Pericardium fibroblast (primary cell): ENCODE results near the gene LHX1. TPM values are rescaled to one million over a fixed set of nuclear protein-coding genes. Genes with fewer than 3 reads are reported as not detected.

Source experiments
- total RNA-seq: library from RNA; depleted of rRNA; stranded (reverse); fragments of >200 nt; gene quantifications from 2 replicates; pipeline ENCODE4 v1.2.3, GENCODE V29; 2015

Gene LHX1
- total RNA-seq = not detected in 2 replicates

DNA sequence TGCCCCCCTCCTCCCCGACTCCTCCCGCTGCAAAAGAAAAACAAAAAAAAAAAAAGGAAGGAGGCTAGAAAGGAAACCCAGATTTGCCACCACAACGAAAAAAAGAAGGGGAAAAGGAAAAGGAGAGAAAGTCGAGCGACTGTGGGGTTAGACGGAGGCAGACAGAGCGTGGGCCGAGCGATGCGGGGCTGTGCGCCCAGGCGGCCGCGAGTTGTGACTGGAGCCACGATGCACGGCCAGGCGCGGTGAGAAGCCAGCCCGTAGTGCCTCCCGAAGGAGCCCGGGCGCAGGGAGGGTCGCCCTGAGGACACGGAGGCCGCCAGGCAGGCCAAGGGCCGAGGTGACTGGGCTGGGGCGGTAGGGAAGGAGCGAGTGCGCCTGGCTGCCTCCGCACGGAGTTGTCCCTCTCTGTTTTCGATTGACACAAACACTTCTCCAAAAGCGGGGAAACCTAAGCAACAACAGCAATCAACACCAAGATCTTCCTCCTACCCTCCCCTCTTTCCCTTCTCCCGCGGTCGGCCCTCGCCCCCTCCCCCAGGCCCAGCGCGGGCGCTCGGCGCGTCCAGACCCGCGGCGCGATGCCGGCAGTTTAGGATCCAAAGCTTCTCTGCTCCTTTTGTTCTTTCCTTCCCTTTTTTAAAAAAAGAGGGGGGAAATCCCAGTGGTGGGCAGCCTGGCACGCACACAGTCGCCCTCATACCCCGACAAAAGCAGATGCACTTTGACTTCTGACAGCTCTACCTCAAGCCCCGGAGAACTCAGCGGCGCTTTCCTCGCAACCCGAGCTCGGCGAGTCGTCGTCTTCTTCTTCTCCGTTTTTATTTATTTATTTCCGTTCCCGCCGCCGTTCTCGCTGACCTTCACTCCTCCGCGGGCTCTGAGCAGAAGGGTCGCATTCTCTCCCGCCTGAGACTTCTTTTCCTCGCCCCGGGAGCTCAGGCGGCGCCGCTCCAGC lies at the start of gene LHX1:
Gene LHX1 (plus strand): TSS at position 475 of the 958 bp plus-strand sequence. CDS start 723 bp downstream, outside the sequence.

DNA sequence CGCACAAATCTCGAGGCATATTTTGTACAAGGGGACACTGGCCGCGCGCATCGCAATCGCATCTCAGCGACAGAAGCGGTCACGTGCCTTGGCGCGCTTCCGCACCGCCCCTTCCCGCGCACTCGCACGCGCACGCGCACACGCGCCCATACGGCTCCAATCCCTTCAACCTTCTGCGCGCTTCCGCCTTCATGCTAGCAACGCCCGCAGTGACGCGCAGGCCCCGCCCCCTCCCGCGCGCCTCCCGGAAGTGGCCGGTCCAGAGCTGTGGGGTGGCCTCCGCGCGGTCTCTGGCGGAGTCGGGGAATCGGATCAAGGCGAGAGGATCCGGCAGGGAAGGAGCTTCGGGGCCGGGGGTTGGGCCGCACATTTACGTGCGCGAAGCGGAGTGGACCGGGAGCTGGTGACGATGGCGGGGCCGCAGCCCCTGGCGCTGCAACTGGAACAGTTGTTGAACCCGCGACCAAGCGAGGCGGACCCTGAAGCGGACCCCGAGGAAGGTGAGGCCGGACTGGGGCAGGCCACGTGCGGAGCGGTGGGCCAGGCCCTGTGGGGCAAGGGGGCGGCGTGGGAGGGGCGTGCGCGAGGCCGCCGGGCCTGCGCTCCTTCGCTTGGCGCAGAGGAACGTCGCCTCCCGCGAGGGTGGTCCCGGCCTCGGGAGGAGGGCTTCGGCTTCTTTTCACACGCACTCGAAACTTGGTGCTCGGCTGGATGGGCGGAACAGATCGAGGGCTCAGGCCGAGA lies 11.6 kb downstream of the LHX1 start, which contains the start of gene AATF:
Gene AATF (plus strand): TSS at position 238 of the 744 bp plus-strand sequence. CDS start 172 bp downstream, at position 410.

Other genes with a start within 250 kb of the LHX1 start
- 19.7 and 25.9 TPM in 2 replicates for gene AATF, start 11.5 kb downstream of the LHX1 start, total RNA-seq